ENCODE results near the gene KLHL21. TPM values are rescaled to one million over a fixed set of nuclear protein-coding genes. Genes with fewer than 3 reads are reported as not detected.

The KLHL21 gene
- total RNA-seq, 2 donors from 2014 or later: 67.1 to 111 TPM

DNA sequence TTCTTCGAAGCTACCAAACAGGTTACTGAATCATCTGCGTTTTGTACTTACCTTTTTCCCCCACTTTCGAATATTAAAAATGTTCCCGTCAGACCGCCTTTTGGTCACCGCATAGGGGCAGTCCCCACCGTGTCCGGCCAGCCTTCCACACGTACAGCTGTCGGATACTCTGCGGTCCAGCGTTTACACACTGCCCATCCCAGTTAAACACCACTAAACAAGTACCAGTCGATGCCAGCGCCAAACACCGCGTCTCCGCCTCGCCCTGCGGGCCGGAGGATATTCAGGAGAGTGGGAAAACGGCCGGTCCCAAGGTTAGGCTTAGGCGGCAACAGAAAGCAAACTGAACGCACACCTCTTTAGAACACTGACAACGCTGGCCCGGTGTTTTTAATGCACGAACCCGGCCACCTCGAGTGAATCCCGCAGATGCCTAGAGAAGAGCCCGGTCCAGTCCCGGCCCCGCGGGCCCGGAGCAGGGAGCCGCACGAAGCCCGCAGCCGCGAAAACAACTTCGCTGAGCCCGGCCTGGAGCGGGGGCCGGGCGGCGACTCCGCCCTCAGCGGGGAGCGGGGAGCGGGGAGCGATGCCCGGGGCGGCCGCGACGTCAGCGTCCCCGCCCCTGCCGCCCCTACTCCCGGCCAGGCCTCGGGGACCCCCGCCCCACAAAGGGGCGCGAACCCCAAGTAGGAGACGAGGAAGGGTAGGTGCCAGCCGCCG is 10.1 kb upstream of the KLHL21 start:
- peak; percentile 47 for TF ChIP-seq POLR2AphosphoS5 (IDR thresholded peaks at IDR 0.05)
- TF ChIP-seq POLR2A (IDR thresholded peaks at IDR 0.05): peak; percentile 39
- TF ChIP-seq, protein P1, sequence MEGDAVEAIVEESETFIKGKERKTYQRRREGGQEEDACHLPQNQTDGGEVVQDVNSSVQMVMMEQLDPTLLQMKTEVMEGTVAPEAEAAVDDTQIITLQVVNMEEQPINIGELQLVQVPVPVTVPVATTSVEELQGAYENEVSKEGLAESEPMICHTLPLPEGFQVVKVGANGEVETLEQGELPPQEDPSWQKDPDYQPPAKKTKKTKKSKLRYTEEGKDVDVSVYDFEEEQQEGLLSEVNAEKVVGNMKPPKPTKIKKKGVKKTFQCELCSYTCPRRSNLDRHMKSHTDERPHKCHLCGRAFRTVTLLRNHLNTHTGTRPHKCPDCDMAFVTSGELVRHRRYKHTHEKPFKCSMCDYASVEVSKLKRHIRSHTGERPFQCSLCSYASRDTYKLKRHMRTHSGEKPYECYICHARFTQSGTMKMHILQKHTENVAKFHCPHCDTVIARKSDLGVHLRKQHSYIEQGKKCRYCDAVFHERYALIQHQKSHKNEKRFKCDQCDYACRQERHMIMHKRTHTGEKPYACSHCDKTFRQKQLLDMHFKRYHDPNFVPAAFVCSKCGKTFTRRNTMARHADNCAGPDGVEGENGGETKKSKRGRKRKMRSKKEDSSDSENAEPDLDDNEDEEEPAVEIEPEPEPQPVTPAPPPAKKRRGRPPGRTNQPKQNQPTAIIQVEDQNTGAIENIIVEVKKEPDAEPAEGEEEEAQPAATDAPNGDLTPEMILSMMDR (IDR thresholded peaks at IDR 0.05): peak in 1 of 4 experiments; percentile 15
- Histone ChIP-seq H3K4me3 (peak overlapping the region; percentile 100), H3K4me1 (replicated peaks) (peaks cover 4% of the 10 kb centered on the region), H3K36me3 (no peaks in the 10 kb centered on the region), H3K9me3 (no peaks in the 10 kb centered on the region), H3K27me3 (replicated peaks; ENCODE audit: insufficient read depth) (no peaks in the 10 kb centered on the region), H3K27ac (peak overlapping the region; percentile 96 to 99)
- intact Hi-C loops (cut with DNase I): no loop called here
- DNase-seq (ENCODE audit: low spot score): no peak
- under 1% methylated on average over 33 of the region's 67 CpGs for WGBS

DNA sequence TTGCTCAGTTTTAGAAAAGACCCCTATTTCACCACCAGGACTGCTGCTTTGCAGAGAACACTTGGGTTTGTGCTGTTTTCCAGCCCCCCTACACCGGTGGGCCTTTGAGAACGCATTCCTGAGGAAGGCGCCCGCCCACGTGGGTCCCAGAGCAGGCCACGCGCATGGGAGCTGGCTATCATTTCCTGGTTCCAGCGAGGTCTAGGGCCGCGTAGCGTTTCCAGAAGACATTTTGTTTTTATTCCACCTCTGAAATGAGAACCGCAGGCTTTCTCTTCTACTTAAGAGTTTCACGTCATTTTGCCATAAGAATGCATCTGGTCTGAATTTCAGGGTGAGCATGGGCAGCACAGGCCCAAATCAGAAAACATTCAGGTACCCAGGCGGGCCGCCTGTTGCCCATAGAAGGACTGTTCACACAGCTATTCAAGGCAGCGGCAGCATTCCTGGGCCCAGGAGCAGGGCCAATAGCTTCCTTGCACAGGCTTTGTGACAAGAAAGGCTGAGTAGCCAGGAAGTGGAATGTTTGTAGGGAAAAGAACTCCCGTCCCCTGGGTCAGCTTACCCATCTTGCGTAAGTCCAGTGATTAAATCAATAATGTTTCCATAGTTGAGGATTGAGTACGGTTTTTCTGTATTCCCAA is 1.4 kb upstream of the KLHL21 start:
- intact Hi-C loops (cut with DNase I): loop anchor here (5.0 kb wide), 1 partner anchor 247 kb away; no protein-coding TSS in a partner anchor
- H3K27me3 ChIP-seq (replicated peaks; ENCODE audit: insufficient read depth): no peaks in the 10 kb centered on the region
- H3K4me1 ChIP-seq (replicated peaks): peaks cover 10% of the 10 kb centered on the region
- no peaks in the 10 kb centered on the region for H3K9me3 ChIP-seq
- peak overlapping the region in 1 of 2 donors; percentile 86 for H3K4me3 ChIP-seq
- peak overlapping the region; percentile 97 to 99 for H3K27ac ChIP-seq
- no peaks in the 10 kb centered on the region for H3K36me3 ChIP-seq
- no peak for TF ChIP-seq POLR2A (IDR thresholded peaks at IDR 0.05)
- peak; percentile 85 for TF ChIP-seq POLR2AphosphoS5 (IDR thresholded peaks at IDR 0.05)
- 14% methylated on average over 19 of the region's 19 CpGs for WGBS
- peak; percentile 80 for DNase-seq (ENCODE audit: low spot score)

DNA sequence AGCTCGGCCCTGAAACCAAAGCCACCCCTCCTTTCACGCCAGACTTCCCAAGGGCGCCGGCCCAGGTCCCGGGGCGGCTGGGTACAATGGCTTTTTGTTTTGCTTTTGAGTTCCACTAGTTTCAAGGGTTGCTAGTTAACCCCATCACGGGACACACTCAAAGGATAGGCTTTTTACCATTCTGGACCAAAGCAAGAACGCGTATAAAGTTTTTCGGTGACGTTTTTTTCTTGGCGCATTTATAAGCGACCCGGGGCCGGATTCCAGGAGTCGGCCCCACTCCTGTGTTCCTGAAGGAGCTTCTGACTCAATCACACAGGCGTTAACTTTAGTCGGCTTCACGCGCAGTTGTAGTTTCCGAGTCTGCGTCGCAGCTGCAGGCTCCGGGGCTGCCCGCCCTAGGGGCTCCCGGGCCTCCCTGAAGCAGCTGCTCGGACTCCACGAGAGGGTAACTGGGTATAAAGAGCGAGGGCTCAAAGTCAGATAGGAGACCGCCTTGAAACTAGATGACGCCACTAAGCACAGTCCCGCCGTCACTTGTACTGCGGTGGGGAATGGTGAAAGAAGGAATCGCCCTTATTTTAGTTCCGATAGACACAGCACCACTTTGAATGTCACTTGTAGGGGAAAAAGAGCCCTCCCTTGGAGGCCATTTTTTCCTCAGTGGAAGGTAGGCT is 707 bp upstream of the KLHL21 start:
- H3K9me3 ChIP-seq: no peaks in the 10 kb centered on the region
- no peaks in the 10 kb centered on the region for H3K27me3 ChIP-seq (replicated peaks; ENCODE audit: insufficient read depth)
- H3K27ac ChIP-seq: peak overlapping the region; percentile 97 to 99
- no peaks in the 10 kb centered on the region for H3K36me3 ChIP-seq
- TF ChIP-seq POLR2A (IDR thresholded peaks at IDR 0.05): peak; percentile 3
- no peak for TF ChIP-seq POLR2AphosphoS5 (IDR thresholded peaks at IDR 0.05)
- DNase-seq (ENCODE audit: low spot score): no peak
- WGBS: 2% methylated on average over 36 of the region's 36 CpGs
- peak overlapping the region; percentile 80 to 86 for H3K4me3 ChIP-seq
- intact Hi-C loops (cut with DNase I): loop anchor here (5.0 kb wide), 1 partner anchor 246 kb away; no protein-coding TSS in a partner anchor
- H3K4me1 ChIP-seq (replicated peaks): peaks cover 16% of the 10 kb centered on the region

DNA sequence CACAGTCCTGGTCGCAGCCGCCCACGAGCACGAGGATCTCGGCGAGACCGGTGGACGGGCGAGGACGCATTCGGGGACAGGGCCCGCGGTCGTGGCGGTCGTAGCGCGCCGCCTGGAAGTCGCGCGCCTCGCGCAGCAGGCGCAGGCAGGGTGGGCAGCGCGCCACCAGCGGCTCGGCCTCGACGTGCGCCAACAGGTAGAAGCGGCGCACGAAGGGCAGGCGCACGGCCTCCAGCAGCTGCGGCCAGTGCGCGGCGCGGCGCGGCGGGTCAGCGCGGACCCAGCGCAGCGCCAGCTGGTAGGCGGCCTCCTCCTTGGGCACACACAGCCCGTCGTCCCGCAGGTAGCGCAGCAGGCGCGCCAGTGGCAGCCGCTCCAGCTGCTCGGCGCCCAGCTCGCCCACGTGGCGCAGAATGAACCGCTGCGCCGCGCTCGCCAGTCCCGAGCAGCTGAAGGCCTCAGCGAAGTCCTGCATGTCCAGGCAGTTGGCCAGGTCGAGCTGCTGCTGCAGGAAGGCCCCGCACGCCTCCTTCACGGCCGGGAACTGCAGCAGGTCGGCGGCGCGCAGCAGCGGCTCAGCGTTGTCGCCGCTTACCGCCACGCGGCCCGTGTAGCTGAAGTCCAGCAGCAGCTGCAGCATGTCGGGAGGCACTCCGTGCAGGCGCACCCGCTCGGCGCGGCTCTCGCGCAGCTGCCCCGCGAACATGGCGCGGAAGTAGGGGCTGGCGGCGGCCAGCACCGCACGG is 573 bp downstream of the KLHL21 start:
- intact Hi-C loops (cut with DNase I): loop anchor here (5.0 kb wide), 1 partner anchor 245 kb away; no protein-coding TSS in a partner anchor
- peak overlapping the region; percentile 97 to 99 for H3K27ac ChIP-seq
- peaks cover 6 to 12% of the 10 kb centered on the region in 2 donors for H3K36me3 ChIP-seq
- H3K4me1 ChIP-seq (replicated peaks): peaks cover 26% of the 10 kb centered on the region
- no peaks in the 10 kb centered on the region for H3K9me3 ChIP-seq
- H3K27me3 ChIP-seq (replicated peaks; ENCODE audit: insufficient read depth): no peaks in the 10 kb centered on the region
- H3K4me3 ChIP-seq: peak overlapping the region; percentile 80 to 86
- under 1% methylated on average over 46 of the region's 103 CpGs for WGBS
- DNase-seq (ENCODE audit: low spot score): no peak
- TF ChIP-seq, protein P1 (IDR thresholded peaks at IDR 0.05): peak in 2 of 4 experiments; percentile 7 to 11
- no peak for TF ChIP-seq POLR2AphosphoS5 (IDR thresholded peaks at IDR 0.05)
- TF ChIP-seq POLR2A (IDR thresholded peaks at IDR 0.05): no peak

DNA sequence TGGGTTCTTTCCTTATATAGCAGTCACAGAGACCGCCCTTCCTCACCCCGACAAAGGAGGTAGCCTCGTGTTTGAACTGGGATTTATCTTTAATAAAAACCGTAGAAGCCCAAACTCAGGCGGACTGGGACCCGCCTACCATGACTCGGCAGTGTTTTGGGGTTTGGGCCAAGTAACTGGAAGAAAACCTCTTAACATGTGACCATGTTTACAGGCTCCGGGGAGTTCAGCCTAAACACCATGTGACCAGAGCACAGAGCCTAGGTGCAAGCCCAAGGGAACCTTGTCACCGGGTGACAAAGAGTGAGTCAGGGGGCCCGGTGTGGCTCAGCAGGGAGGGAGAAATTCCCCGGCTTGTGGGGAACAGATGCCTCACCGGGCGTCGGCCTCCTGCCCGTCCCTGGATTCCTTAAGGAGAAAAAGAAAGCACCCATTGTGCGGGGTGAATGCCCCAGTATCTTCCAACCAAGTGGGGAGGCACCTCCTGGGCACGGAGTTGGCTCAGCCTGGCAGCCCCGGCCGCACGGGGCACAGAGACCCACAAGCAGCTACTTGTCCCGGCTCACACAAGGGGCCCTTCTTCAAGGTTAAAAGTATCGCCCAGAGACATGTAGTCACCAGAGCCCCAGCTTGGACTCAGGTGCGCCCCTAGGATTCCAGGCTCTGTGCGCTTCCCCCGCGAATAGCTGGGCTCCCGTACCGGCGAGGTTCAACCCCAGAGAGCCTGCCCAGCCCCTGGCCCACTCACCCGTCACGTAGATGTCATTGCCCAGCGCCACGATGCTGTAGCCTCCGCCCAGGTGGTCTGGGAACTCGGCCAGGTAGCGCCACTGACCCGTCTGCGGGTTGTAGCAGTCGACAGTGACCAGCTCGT is 1.4 kb downstream of the KLHL21 start:
- peak; percentile 91 for DNase-seq (ENCODE audit: low spot score)
- peak overlapping the region; percentile 80 to 86 for H3K4me3 ChIP-seq
- peaks cover 6 to 15% of the 10 kb centered on the region in 2 donors for H3K36me3 ChIP-seq
- peaks cover 30% of the 10 kb centered on the region for H3K4me1 ChIP-seq (replicated peaks)
- TF ChIP-seq POLR2AphosphoS5 (IDR thresholded peaks at IDR 0.05) (peak; percentile 99), POLR2A (IDR thresholded peaks at IDR 0.05) (peak; percentile 80)
- TF ChIP-seq, protein P1 (IDR thresholded peaks at IDR 0.05): peak in 1 of 4 experiments; percentile 9
- no peaks in the 10 kb centered on the region for H3K27me3 ChIP-seq (replicated peaks; ENCODE audit: insufficient read depth)
- intact Hi-C loops (cut with DNase I): loop anchor here (5.0 kb wide), 1 partner anchor 244 kb away; no protein-coding TSS in a partner anchor
- H3K27ac ChIP-seq: peak overlapping the region; percentile 97 to 99
- under 1% methylated on average over 40 of the region's 40 CpGs for WGBS
- H3K9me3 ChIP-seq: no peaks in the 10 kb centered on the region

Measured in prostate gland (tissue), 2 donors.